Measurements from ENCODE around the gene ADM2.

ADM2 gene

GRCh38 chr22:50527921-50528681, 46.8 kb downstream of the ADM2 start:
- no peak for DNase-seq (ENCODE audit: low read depth, low spot score)
- TF ChIP-seq FOXP2 (optimal IDR thresholded peaks at IDR 0.05; ENCODE audit: control extremely low read depth, extremely low read length, insufficient read depth) (no peak), EZH2 (IDR thresholded peaks at IDR 0.05) (no peak), POLR2AphosphoS5 (IDR thresholded peaks at IDR 0.05; ENCODE audit: borderline replicate concordance, low read depth, low read length) (no peak)
- Histone ChIP-seq H3K27ac (no peak overlapping the region), H3K9ac (ENCODE audit: insufficient read length) (no peak overlapping the region), H3K9me3 (ENCODE audit: low read depth, low read length) (no peaks in the 10 kb centered on the region), H3K4me3 (no peak overlapping the region), H3K36me3 (ENCODE audit: insufficient read depth, low read length) (peaks cover 9% of the 10 kb centered on the region; the same call in 1 of the 2 replicates)

- no peak overlapping the region for H3K4me3 ChIP-seq
- TF ChIP-seq POLR2AphosphoS5 (IDR thresholded peaks at IDR 0.05; ENCODE audit: borderline replicate concordance, low read depth, low read length) = no peak
- no peak for TF ChIP-seq EZH2 (IDR thresholded peaks at IDR 0.05)
- TF ChIP-seq FOXP2 (optimal IDR thresholded peaks at IDR 0.05; ENCODE audit: control extremely low read depth, extremely low read length, insufficient read depth) = no peak
- DNase-seq (ENCODE audit: low read depth, low spot score) = no peak
- H3K27ac ChIP-seq = no peak overlapping the region
- peaks cover 1% of the 10 kb centered on the region; the same call in 1 of the 2 replicates for H3K36me3 ChIP-seq (ENCODE audit: insufficient read depth, low read length)
- H3K9ac ChIP-seq (ENCODE audit: insufficient read length) = no peak overlapping the region
- no peaks in the 10 kb centered on the region for H3K9me3 ChIP-seq (ENCODE audit: low read depth, low read length)
Measured at GRCh38 chr22:50528682-50529415, 47.5 kb downstream of the ADM2 start.

DNA sequence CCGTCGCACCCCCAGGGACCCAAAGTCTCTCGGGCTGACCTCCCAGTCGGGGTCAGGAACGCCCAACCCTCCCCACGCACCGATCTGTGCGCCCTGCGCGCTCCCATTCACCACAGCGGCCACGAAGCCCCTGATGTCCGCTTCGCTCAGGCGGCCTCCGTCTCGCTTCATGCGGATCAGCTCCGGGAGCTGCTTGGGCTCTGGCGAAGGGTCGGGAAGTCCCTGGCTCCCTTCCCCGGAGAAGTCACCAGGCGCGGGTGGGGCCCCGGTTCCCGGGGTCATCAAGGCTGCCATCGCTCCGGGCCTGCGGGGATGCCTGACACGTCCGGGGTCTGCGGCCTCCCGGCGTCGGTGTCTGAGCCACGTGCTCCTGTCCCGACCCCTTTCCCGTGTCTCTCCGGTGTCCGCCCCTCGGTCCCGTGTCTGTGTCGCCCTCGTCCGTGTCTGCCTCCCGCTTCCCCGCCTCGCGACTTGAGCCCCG, 48.1 kb downstream of the ADM2 start:
- Histone ChIP-seq H3K9me3 (ENCODE audit: low read depth, low read length) (no peaks in the 10 kb centered on the region), H3K36me3 (ENCODE audit: insufficient read depth, low read length) (no peaks in the 10 kb centered on the region), H3K27ac (no peak overlapping the region), H3K9ac (ENCODE audit: insufficient read length) (no peak overlapping the region), H3K4me3 (peak overlapping the region; percentile 82)
- TF ChIP-seq POLR2AphosphoS5 (IDR thresholded peaks at IDR 0.05; ENCODE audit: borderline replicate concordance, low read depth, low read length) = no peak
- TF ChIP-seq EZH2 (IDR thresholded peaks at IDR 0.05) = no peak
- TF ChIP-seq FOXP2 (optimal IDR thresholded peaks at IDR 0.05; ENCODE audit: control extremely low read depth, extremely low read length, insufficient read depth) = no peak
- DNase-seq (ENCODE audit: low read depth, low spot score) = no peak

DNA sequence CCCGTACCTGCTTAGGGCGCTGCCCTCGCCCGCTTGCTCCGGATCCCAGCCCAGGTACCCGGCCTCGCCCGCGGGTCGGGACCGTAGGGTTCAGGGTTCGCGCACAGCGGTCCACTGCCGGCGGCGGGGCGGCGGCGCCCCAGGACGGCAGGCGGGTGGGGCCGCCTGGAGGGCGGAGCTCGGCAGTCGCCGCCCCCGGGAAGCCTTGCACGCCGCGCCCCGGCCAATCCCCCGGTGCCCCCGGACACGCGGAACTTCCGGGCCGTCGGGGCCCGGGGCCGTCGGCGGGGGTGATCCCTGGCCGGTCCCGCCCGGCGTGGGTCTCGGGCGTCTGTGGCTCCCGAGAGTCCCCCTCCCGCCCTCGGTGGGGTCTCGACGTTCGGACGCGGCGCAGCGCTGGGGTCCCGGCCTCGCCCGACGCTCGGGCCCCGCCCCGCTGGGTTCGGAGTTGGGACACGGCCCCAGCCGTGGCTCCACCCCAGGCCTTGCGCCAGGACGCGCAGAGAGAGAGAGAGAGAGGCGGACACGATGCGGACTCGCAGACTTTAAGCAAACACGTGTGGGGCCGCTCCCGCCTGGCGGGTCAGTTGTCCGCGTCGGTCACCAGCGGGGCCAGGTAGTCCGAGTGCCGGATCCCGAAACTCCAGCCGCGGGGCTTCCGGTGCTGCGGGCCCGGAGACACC, 48.7 kb downstream of the ADM2 start, which contains the start of gene TYMP:
Gene TYMP (minus strand): TSS at position 116 of the 683 bp plus-strand sequence. CDS start 303 bp downstream, outside the sequence.
- DNase-seq (ENCODE audit: low read depth, low spot score) = no peak
- no peaks in the 10 kb centered on the region for H3K9me3 ChIP-seq (ENCODE audit: low read depth, low read length)
- peak within 1 kb of the TSS; percentile 78 for H3K9ac ChIP-seq (ENCODE audit: insufficient read length)
- H3K36me3 ChIP-seq (ENCODE audit: insufficient read depth, low read length) = no peaks in the 10 kb centered on the region
- H3K4me3 ChIP-seq = peak within 1 kb of the TSS; percentile 82
- no peak for TF ChIP-seq EZH2 (IDR thresholded peaks at IDR 0.05)
- no peak for TF ChIP-seq POLR2AphosphoS5 (IDR thresholded peaks at IDR 0.05; ENCODE audit: borderline replicate concordance, low read depth, low read length)
- no peak for TF ChIP-seq FOXP2 (optimal IDR thresholded peaks at IDR 0.05; ENCODE audit: control extremely low read depth, extremely low read length, insufficient read depth)
- no peak within 1 kb of the TSS for H3K27ac ChIP-seq

DNA sequence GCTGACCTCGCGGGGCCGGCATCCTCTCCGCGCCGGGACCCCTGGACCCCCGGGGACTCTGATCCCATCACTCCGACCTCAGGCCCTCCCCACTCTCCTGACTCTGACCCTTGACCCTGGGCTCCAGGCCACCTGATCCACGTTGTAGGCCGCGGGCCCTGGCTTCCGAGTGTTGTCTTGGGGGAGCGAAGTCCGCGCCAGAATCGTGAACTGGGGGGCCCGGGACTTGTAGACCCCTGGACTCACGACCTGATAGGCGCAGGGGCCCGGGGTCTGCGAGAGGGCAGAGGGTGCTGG, 49.2 kb downstream of the ADM2 start:
- Histone ChIP-seq H3K27ac (no peak overlapping the region), H3K9ac (ENCODE audit: insufficient read length) (peak overlapping the region; percentile 78), H3K36me3 (ENCODE audit: insufficient read depth, low read length) (no peaks in the 10 kb centered on the region), H3K4me3 (peak overlapping the region; percentile 82), H3K9me3 (ENCODE audit: low read depth, low read length) (no peaks in the 10 kb centered on the region)
- DNase-seq (ENCODE audit: low read depth, low spot score) = no peak
- TF ChIP-seq POLR2AphosphoS5 (IDR thresholded peaks at IDR 0.05; ENCODE audit: borderline replicate concordance, low read depth, low read length) (no peak), EZH2 (IDR thresholded peaks at IDR 0.05) (no peak), FOXP2 (optimal IDR thresholded peaks at IDR 0.05; ENCODE audit: control extremely low read depth, extremely low read length, insufficient read depth) (no peak)

GRCh38 chr22:50530877-50531545, 49.7 kb downstream of the ADM2 start:
- Histone ChIP-seq H3K9ac (ENCODE audit: insufficient read length) (peak overlapping the region; percentile 78), H3K36me3 (ENCODE audit: insufficient read depth, low read length) (no peaks in the 10 kb centered on the region), H3K27ac (no peak overlapping the region), H3K4me3 (peak overlapping the region; percentile 82), H3K9me3 (ENCODE audit: low read depth, low read length) (no peaks in the 10 kb centered on the region)
- no peak for DNase-seq (ENCODE audit: low read depth, low spot score)
- TF ChIP-seq FOXP2 (optimal IDR thresholded peaks at IDR 0.05; ENCODE audit: control extremely low read depth, extremely low read length, insufficient read depth) = no peak
- no peak for TF ChIP-seq EZH2 (IDR thresholded peaks at IDR 0.05)
- no peak for TF ChIP-seq POLR2AphosphoS5 (IDR thresholded peaks at IDR 0.05; ENCODE audit: borderline replicate concordance, low read depth, low read length)

- no peak for TF ChIP-seq POLR2AphosphoS5 (IDR thresholded peaks at IDR 0.05; ENCODE audit: borderline replicate concordance, low read depth, low read length)
- TF ChIP-seq FOXP2 (optimal IDR thresholded peaks at IDR 0.05; ENCODE audit: control extremely low read depth, extremely low read length, insufficient read depth) = no peak
- TF ChIP-seq EZH2 (IDR thresholded peaks at IDR 0.05) = no peak
- DNase-seq (ENCODE audit: low read depth, low spot score) = no peak
- Histone ChIP-seq H3K9ac (ENCODE audit: insufficient read length) (peak overlapping the region; percentile 20), H3K4me3 (peak overlapping the region; percentile 82; the same call in 1 of the 2 replicates), H3K27ac (no peak overlapping the region), H3K36me3 (ENCODE audit: insufficient read depth, low read length) (no peaks in the 10 kb centered on the region), H3K9me3 (ENCODE audit: low read depth, low read length) (no peaks in the 10 kb centered on the region)
Measured at GRCh38 chr22:50531546-50531961, 50.2 kb downstream of the ADM2 start.

Data from SK-N-MC (cell line).